Stimulated activated CD8-positive, alpha-beta memory T cell treated with anti-CD3 and anti-CD28 coated beads, Interleukin-12 subunit alpha, Interleukin-12 subunit beta, amount 100 ng/mL, for 24 hours (primary cell): ENCODE results near the gene KAZN.

Experiments
- DNase-seq: peaks from one replicate; pipeline ENCODE4 v3.0.0-alpha.2; 2020; ENCODE audit errors: extremely low read depth

Gene KAZN

DNA sequence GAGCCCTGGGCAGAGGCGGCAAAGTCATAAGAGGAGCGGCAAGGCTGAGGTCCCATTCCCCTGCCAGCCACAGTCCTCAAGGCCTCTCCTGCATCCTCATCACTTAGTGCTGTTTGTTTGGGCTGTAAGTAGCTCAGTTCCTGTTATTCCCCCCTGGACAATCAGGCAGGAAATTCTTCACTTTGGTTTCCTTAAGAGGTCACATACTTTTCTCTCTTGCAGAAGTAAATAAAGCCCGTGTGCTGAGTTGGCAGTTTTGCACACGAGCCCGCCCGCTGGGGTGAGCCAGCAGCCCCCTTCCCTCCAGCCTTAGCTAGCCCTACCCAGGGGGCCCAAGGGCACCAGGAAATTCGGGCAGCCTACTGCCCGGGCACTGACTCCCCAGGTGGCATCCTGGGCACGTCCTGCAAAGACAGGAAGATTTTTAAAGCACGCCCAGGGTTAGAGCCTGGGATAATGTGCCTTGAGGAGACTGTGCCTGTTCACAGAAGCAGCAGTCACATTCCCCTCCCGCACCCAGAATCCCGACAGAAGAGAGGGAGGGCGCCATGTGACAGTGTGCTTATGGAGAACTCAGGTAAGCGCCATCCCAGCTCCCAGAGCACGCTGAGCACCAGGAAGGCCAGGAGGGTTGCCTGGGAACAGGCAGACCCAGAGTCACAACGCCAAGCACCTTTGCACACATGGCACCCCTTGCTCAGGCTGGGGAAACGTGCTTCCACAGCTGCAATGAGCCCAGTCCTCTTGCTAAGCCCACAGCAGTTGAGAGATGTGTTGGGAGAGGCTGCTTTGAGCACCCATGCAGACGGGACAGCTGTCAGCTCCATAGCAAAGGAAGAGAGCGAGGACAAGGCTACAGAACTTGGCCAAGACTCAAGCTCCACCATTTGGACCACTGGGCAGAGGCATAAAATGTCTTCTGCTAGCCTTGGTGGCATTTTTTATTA lies 410.6 kb downstream of the KAZN start:
- no peak for DNase-seq

GRCh38 chr1:15011160-15011559 lies 412.7 kb downstream of the KAZN start:
- no peak for DNase-seq

- DNase-seq, result no peak
Observed at GRCh38 chr1:15011661-15012060, 413.2 kb downstream of the KAZN start.

DNA sequence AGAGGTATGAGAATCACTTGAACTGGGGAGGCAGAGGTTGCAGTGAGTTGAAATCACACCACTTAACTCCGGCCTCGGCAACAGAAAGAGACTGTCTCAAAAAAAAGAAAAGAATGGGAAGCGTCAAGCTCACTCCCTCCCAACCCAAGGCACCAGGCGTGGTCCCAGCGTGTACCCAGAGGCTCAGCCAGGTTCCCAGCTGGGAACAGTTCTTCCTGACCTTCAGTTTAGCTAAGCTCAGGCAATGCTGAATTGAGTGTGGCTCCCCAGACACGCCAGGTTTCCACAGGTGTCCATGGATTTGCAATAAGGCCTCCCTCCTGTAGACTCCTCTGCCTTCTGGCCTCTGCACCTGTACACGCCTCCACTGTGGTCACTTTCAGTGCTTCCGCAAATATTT lies 414.3 kb downstream of the KAZN start:
- no peak for DNase-seq

- DNase-seq, result no peak
Observed at GRCh38 chr1:15013767-15014166, 415.3 kb downstream of the KAZN start.

GRCh38 chr1:15014516-15014915 lies 416.0 kb downstream of the KAZN start:
- no peak for DNase-seq

DNA sequence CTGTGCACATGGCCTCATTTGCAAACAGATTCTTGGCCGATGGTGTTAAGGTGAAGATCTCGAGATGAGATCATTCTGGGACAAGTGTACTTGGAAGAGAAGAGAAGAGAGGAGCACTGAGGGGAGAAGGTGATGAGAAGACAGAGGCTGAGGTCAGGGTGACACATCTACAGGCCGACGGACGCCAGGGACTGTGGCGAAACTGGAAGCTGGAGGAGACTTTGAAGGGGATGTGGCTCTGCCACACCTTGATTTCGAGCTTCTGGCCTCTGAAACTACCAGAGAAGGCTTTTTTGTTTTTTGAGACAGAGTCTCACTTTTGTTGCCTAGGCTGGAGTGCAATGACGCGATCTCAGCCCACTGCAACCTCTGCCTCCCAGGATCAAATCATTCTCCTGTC lies 417.5 kb downstream of the KAZN start:
- no peak for DNase-seq

- no peak for DNase-seq
Observed at GRCh38 chr1:15016526-15016925, 418.0 kb downstream of the KAZN start.

- DNase-seq, result no peak
Observed at GRCh38 chr1:15017120-15017519, 418.6 kb downstream of the KAZN start.

- no peak for DNase-seq
Observed at GRCh38 chr1:15018767-15019166, 420.3 kb downstream of the KAZN start.

DNA sequence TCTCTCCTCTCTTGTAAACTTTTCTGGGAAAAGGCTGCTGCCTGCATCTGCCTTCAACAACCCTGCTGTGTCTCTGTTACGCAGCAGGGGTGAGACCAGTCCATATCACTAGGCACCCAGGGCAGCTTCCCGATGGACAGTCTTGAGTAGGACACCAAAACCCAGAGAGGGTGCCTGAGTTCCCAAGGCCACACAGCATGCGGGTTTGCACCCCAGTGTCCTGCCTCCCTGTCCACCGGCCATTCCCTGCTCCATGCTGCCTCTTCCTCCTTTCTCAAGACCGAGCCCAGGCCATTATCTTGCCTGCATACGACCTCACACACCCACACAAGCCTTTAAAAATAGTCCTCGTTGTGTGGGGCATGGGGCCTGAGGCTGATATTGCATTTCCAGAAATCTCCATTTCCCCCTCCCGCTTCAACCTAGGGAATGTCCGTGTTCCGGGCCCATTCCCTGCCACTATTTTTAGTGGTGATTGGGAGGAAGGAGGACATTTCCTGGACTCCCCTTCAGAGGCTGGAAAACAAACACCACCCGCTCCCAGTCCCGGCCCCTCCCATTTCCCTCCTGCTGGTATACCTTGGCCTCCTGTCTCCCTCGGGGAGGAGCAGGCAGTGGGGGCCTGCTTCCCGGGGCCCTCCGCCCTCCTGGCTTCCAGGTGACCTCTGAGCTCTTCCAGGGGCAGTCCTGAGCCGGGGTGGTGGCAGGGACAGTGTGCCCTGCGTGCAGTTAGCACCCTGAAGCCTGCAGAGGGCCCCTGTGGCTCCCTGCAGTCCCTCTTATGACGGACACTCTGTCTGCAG lies 422.7 kb downstream of the KAZN start:
- DNase-seq, result no peak

GRCh38 chr1:15022048-15022447 lies 423.6 kb downstream of the KAZN start:
- no peak for DNase-seq

DNA sequence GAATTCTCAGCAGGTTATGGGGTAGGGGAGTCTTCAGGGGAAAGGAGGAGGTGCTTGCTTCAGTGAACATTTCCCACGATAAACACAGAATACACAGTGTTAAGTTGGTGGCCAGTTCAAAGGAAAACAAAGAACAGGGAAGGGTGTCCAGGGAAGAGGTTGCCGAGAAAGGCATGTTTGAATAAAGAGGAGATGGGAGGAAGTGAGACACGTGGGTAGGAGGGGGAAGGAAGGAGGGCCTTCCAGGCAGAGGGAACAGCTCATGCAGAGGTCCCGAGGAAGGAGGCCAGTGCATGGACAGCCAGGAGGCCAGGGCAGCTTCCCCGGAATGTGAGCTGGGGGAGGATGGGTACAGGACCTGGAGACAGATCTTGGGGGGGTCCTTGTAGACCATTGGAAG lies 424.7 kb downstream of the KAZN start:
- DNase-seq, result no peak

- no peak for DNase-seq
Observed at GRCh38 chr1:15023976-15024375, 425.5 kb downstream of the KAZN start.

DNA sequence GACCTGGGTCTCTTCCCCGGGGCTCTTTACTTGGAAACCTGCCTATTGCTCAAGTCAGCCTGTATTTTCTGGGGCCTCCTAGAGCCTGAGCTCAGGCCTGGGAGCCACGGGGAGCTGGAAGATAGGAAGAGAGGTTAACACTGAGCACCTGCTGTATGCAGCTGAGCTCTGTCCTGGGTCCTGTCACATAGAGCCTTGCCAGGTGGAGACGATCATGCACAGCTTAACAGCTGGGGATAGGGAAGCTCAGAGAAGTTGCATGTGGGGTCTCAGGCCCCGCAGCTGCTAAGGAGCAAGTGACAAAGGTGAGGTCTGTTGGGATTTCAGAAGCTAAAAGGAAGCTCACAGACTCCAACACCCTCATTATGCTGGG lies 427.6 kb downstream of the KAZN start:
- DNase-seq, result no peak

DNA sequence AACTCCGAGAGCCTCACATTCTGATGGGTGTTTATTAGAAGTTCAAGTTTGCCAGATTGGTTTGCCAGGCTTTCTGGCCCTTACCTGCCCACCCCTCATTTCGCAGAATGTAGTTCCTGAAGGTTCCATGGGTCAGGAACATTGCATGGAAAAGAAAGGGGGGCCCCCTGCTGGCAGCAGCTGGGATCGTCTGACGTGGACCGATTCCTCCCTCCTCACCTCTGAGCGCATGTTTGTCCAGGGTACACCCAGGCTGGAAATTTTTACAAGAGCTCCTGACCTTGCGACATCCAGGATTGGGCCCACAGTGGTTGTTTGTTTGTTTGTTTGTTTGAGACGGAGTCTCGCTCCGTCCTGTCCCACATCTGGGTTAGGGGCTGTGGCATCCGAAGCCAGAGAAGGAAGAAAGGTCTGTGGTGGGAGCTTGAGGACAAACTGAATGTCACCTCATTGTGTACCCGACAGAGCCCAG lies 429.1 kb downstream of the KAZN start:
- DNase-seq, result no peak

- DNase-seq, result no peak
Observed at GRCh38 chr1:15028102-15028501, 429.6 kb downstream of the KAZN start.

DNA sequence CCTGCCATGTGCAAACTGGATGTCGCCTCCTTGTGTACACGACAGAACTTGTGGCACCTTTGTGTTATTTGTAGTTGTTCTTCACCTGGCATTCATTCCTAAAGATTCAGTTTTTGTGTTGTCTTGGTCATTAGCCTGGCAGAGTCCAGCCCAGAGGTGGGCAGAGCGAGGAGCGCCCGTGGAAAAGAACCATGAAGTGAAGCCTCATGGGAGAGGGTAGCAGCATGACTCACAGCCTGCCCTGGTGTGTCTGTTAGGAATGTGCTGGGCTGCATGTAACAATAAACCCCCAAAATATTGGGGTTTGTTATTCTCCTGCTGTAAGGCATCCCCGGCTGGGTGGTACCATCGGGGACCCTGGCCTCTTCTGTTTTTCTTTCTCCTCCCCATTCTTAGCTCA lies 430.1 kb downstream of the KAZN start:
- DNase-seq, result no peak

GRCh38 chr1:15029036-15029435 lies 430.6 kb downstream of the KAZN start:
- DNase-seq, result no peak

DNA sequence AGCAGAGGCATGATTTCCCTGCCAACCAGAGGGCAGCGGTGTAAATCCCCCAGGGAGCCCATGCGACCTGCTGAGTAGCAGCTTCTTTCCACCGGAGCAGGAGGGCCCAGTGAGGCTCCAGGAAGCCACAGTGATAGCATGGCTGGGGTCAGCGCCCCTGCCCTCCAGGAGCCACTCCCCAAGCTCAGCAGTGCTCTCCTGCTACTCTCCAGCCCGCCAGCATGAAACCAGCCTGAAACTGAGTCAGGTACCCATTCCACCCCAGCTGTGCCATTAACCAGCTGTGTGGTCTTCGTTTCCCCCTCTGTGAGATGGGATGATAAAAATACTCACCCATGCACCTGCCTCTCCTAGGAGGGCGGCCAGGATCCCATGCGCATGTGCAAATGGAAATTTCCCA lies 431.3 kb downstream of the KAZN start:
- DNase-seq, result no peak

- no peak for DNase-seq
Observed at GRCh38 chr1:15031251-15031933, 432.9 kb downstream of the KAZN start.

DNA sequence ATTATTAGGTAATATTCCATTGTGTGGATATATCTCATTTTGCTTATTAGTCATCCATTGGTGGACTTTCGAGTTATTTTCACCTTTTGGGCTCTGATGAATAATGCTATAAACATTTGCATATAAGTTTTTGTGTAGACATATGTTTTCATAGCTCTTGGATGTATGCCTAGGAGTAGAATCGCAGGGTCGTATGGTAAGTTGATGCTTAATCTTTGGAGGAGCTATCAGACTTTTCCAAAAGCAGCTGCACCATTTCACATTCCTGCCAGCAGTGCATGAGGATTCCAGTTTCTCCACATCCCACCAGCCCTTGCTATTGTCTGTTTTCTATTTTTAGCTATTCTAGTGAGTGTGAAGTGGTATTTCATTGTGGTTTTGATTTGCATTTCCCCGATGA lies 434.8 kb downstream of the KAZN start:
- DNase-seq, result no peak
